Gastroesophageal sphincter (tissue), 4 donors: Measurements from ENCODE around the gene RNASE4. TPM values are rescaled to one million over a fixed set of nuclear protein-coding genes. Genes with fewer than 3 reads are reported as not detected.
A peak's percentile ranks its signal among the peaks of the same experiment; 100 is the strongest.

Source experiments
- ATAC-seq: fragments of 150-250 bp; one replicate; pipeline ENCODE4 v1.9.1; 2016; ENCODE audit warnings: mild to moderate bottlenecking, moderate library complexity
- H3K27ac ChIP-seq, 4 donors: fragments of 200-600 bp; sonication (generic) in 3 of 4; 1 replicate in 3 of 4; 2 replicates in 1 of 4; pipeline ENCODE4 v1.5.1; 2016 to 2019
- H3K27me3 ChIP-seq: fragments of 200-600 bp; sonication (generic); one replicate; pipeline ENCODE4 v1.5.1; 2019
- H3K36me3 ChIP-seq, 2 donors: fragments of 200-600 bp; sonication (generic); one replicate each; pipeline ENCODE4 v1.5.1; 2019; ENCODE audit warnings: control low read depth in 1 of 2
- H3K4me1 ChIP-seq, 3 donors: fragments of 200-600 bp; sonication (generic); 1 replicate in 2 of 3; 2 replicates in 1 of 3; pipeline ENCODE4 v1.5.1; 2016 to 2019; ENCODE audit warnings: control low read depth in 2 of 3
- H3K4me3 ChIP-seq, 2 donors: fragments of 200-600 bp; sonication (generic); one replicate each; pipeline ENCODE4 v1.5.1; 2019; ENCODE audit warnings: mild to moderate bottlenecking in 1 of 2, moderate library complexity in 1 of 2
- H3K9me3 ChIP-seq, 3 donors: fragments of 200-600 bp; sonication (generic); one replicate each; pipeline ENCODE4 v1.5.1; 2017 to 2019; ENCODE audit warnings: control low read depth in 2 of 3
- CTCF ChIP-seq, 4 experiments: fragments of 200-600 bp in 2 of 4; fragments of 450-650 bp in 2 of 4; sonication (generic) in 1 of 4; IDR thresholded peaks; one replicate each; pipeline ENCODE4 v1.5.1; 2017 to 2019; ENCODE audit warnings: antibody characterized with exemption in 4 of 4, mild to moderate bottlenecking in 2 of 4, moderate library complexity in 2 of 4
- EP300 ChIP-seq: sonication (generic); formaldehyde crosslinking; IDR thresholded peaks from one replicate; pipeline ENCODE4 v1.6.1; 2017; ENCODE audit warnings: antibody characterized with exemption, mild to moderate bottlenecking
- POLR2A ChIP-seq, 2 donors: fragments of 450-650 bp; IDR thresholded peaks; one replicate each; pipeline ENCODE4 v1.6.1; 2017; ENCODE audit warnings: antibody characterized with exemption in 2 of 2, mild to moderate bottlenecking in 2 of 2, moderate library complexity in 1 of 2
- POLR2AphosphoS5 ChIP-seq: sonication (generic); formaldehyde crosslinking; IDR thresholded peaks from one replicate; pipeline ENCODE4 v1.6.1; 2017; ENCODE audit warnings: antibody characterized with exemption
- WGBS, 2 donors: methylation state at CpG; one replicate each; pipeline ENCODE4 v1.1.5; 2018; ENCODE audit warnings: low coverage in 1 of 2; 5-methylcytosine and 5-hydroxymethylcytosine counted together
- total RNA-seq, 4 donors: library from RNA; depleted of rRNA; stranded (reverse); fragments of >200 nt; gene quantifications; one replicate each; pipeline ENCODE4 v1.1.0, GENCODE V29; 2016

The RNASE4 gene
- total RNA-seq, 4 donors from 2014 or later = 65.2 to 139 (median 106) TPM

DNA sequence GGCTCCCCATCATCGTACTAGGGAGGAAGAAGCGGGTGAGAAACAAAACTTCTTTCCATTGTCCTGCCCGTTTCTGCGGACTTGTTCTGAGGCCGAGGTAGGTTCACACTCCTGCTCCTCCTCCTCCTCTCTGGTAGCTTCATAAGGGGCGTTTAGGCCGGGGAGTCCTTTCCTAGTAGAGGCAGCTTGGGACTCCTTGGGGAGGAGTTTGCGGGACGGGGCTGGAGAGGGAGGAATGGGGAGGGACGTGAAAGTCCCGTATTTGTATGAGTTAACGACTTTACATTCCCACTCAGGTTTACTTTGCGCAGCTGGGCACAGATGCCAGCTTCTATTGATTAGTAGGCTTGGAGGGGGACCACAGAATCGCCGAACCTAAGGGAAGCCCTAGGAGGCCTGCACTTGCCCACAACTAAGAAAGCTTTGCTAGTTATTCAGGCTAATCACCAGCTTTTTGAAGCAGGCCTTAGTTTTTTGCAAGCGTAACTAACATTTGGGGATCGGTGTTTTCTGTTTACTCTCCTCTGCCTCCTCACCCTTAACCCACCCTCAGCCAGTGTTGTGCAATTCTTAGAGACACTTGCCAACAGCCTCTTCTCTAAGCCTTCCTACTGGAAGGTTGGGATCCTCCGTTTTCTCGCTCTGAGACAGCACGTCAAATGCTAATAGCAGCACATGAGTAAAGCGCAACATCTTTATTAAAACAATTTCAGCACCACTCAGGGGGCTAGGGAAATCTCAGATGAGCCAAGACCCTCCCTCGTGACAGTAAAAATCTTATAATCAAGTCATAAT, 499 bp downstream of the RNASE4 start:
- peak; percentile 63 for TF ChIP-seq POLR2AphosphoS5
- no peak for TF ChIP-seq EP300
- H3K4me1 ChIP-seq = peaks cover 7 to 61% (median 16%) of the 10 kb centered on the region in 3 donors
- no peak for ATAC-seq
- no peaks in the 10 kb centered on the region for H3K9me3 ChIP-seq
- H3K4me3 ChIP-seq = peak overlapping the region; percentile 64 to 76
- H3K27me3 ChIP-seq = no peaks in the 10 kb centered on the region
- WGBS, 2 donors = 7 to 8% methylated on average over 12 to 13 of the region's 22 CpGs
- no peaks in the 10 kb centered on the region for H3K36me3 ChIP-seq
- peak overlapping the region; percentile 95 to 100 (median 100) for H3K27ac ChIP-seq

DNA sequence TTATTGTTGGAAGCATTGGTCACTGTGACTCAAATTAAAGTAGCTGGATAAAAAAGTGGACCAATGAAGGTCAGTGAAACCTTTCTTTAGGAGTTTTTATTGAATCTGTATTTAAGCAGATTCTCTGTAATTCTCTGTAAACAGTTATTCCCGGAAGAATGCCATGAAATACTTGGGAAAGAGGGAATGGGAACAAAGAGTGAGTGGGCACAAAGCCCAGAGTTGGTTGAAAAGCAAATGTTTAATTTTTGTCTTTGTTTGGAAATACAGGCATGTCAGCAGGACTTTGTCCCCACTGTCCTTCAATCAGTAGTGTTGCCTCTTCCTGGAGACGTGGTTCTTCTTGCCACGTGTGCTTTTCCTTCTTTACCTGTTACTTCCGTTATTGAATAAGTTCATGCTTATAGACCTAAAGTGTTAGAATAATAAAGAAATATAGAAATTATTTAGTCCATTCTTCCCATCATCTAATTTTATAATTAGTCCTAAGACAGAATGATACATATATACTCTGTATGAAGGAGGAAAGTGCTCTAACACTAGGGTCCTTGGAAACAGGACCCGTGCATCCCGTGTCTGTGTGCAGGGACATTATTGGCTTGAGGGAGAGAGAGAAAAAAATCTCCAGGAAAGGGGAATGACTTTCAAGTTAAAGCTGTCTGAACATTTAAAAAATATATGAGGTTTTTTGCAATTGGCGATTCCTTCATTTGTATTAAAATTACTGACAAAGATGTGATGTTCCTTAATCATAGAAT, 2.2 kb downstream of the RNASE4 start:
- Histone ChIP-seq H3K27ac (peak overlapping the region in 3 of 4 donors; percentile 0 to 100 (median 99)), H3K27me3 (no peaks in the 10 kb centered on the region), H3K4me1 (peaks cover 0 to 60% (median 11%) of the 10 kb centered on the region in 3 donors), H3K9me3 (no peaks in the 10 kb centered on the region), H3K36me3 (no peaks in the 10 kb centered on the region), H3K4me3 (peak overlapping the region; percentile 14 to 76)
- TF ChIP-seq CTCF (IDR thresholded peaks at IDR 0.05) (no peak), EP300 (no peak), POLR2A (IDR thresholded peaks at IDR 0.05) (no peak), POLR2AphosphoS5 (no peak)
- ATAC-seq = no peak
- WGBS, 2 donors = 58 to 59% methylated on average over 7 of the region's 7 CpGs

GRCh38 chr14:20687362-20688166, 3.2 kb downstream of the RNASE4 start:
- 80 to 85% methylated on average over 1 to 4 of the region's 5 CpGs for WGBS, 2 donors
- no peak overlapping the region for H3K4me3 ChIP-seq
- TF ChIP-seq POLR2A (IDR thresholded peaks at IDR 0.05) (no peak), CTCF (IDR thresholded peaks at IDR 0.05) (no peak), EP300 (no peak), POLR2AphosphoS5 (no peak)
- no peaks in the 10 kb centered on the region for H3K36me3 ChIP-seq
- H3K4me1 ChIP-seq = peaks cover 0 to 58% (median 11%) of the 10 kb centered on the region in 3 donors
- no peak overlapping the region for H3K27ac ChIP-seq
- H3K27me3 ChIP-seq = no peaks in the 10 kb centered on the region
- H3K9me3 ChIP-seq = no peaks in the 10 kb centered on the region
- ATAC-seq = no peak

- TF ChIP-seq EP300 (no peak), POLR2A (IDR thresholded peaks at IDR 0.05) (no peak), CTCF (IDR thresholded peaks at IDR 0.05) (no peak), POLR2AphosphoS5 (no peak)
- 68 to 77% methylated on average over 4 to 7 of the region's 7 CpGs for WGBS, 2 donors
- Histone ChIP-seq H3K27me3 (no peaks in the 10 kb centered on the region), H3K4me3 (no peak within 1 kb of the TSS), H3K27ac (no peak within 1 kb of the TSS), H3K36me3 (no peaks in the 10 kb centered on the region), H3K9me3 (no peaks in the 10 kb centered on the region), H3K4me1 (peaks cover 0 to 58% (median 11%) of the 10 kb centered on the region in 3 donors)
- no peak for ATAC-seq
Observed at GRCh38 chr14:20688167-20688839, 3.9 kb downstream of the RNASE4 start, which contains the start of gene ANG. Gene ANG (plus strand): TSS chr14:20688764. CDS start chr14:20693565, 4,801 bp downstream.
